CD4-positive, alpha-beta T cell treated with Interleukin-6 for 4 hours (primary cell): ENCODE measurements around the gene FAF1.

ENCODE experiments used
- DNase-seq: peaks from one replicate; pipeline ENCODE4 v3.0.0-alpha.2; 2020; ENCODE audit warnings: mixed read lengths

Gene FAF1

GRCh38 chr1:50471967-50472366 lies 488.1 kb downstream of the FAF1 start:
- no peak for DNase-seq

- DNase-seq = no peak
Measured at GRCh38 chr1:50462964-50463363, 497.1 kb downstream of the FAF1 start.

- DNase-seq = no peak
Measured at GRCh38 chr1:50458507-50458906, 501.6 kb downstream of the FAF1 start.

- DNase-seq = no peak
Measured at GRCh38 chr1:50454911-50455310, 505.2 kb downstream of the FAF1 start.

GRCh38 chr1:50453266-50453665 lies 506.8 kb downstream of the FAF1 start:
- DNase-seq = no peak

- no peak for DNase-seq
Measured at GRCh38 chr1:50452700-50453099, 507.4 kb downstream of the FAF1 start.

- no peak for DNase-seq
Measured at GRCh38 chr1:50450861-50451653, 509.0 kb downstream of the FAF1 start.

- no peak for DNase-seq
Measured at GRCh38 chr1:50447961-50448360, 512.1 kb downstream of the FAF1 start.

GRCh38 chr1:50441183-50441582 lies 518.9 kb downstream of the FAF1 start:
- no peak for DNase-seq

GRCh38 chr1:50438945-50439344 lies 521.1 kb downstream of the FAF1 start:
- DNase-seq = no peak

- DNase-seq = no peak
Measured at GRCh38 chr1:50436489-50436888, 523.6 kb downstream of the FAF1 start.

- no peak for DNase-seq
Measured at GRCh38 chr1:50430010-50430405, 530.1 kb downstream of the FAF1 start.

- no peak for DNase-seq
Measured at GRCh38 chr1:50427818-50428779, 532.0 kb downstream of the FAF1 start.

GRCh38 chr1:50427086-50427817 lies 532.8 kb downstream of the FAF1 start:
- DNase-seq = no peak

GRCh38 chr1:50426702-50427085 lies 533.4 kb downstream of the FAF1 start:
- DNase-seq = no peak

GRCh38 chr1:50426108-50426700 lies 533.9 kb downstream of the FAF1 start:
- no peak for DNase-seq

- no peak for DNase-seq
Measured at GRCh38 chr1:50425376-50426107, 534.5 kb downstream of the FAF1 start.

- no peak for DNase-seq
Measured at GRCh38 chr1:50424884-50425375, 535.1 kb downstream of the FAF1 start.

GRCh38 chr1:50424045-50424883 lies 535.8 kb downstream of the FAF1 start:
- DNase-seq = no peak

- no peak for DNase-seq
Measured at GRCh38 chr1:50423670-50424000, 536.4 kb downstream of the FAF1 start.
